Daoy (cell line): ENCODE results near the gene MICAL3. TPM values are rescaled to one million over a fixed set of nuclear protein-coding genes. Genes with fewer than 3 reads are reported as not detected.
A peak's percentile ranks its signal among the peaks of the same experiment; 100 is the strongest.

Experiments
- DNase-seq: peaks from one replicate; pipeline ENCODE4 v3.0.0-alpha.2; 2015; ENCODE audit warnings: low read depth
- total RNA-seq: library from RNA; depleted of rRNA; stranded (reverse); fragments of >200 nt; shearing (Covaris generic); gene quantifications from 2 replicates; pipeline ENCODE4 v1.2.3, GENCODE V29; 2014

The MICAL3 gene
- total RNA-seq, 1 experiment from 2014 or later = 26.2 TPM

- DNase-seq = no peak
These were observed 229.4 kb downstream of the MICAL3 start for GRCh38 chr22:17794726-17795542.

GRCh38 chr22:17792854-17793434 lies 231.4 kb downstream of the MICAL3 start:
- no peak for DNase-seq

GRCh38 chr22:17792299-17792698 lies 232.1 kb downstream of the MICAL3 start:
- DNase-seq = no peak

- no peak for DNase-seq
These were observed 233.2 kb downstream of the MICAL3 start for GRCh38 chr22:17791196-17791595.

- no peak for DNase-seq
These were observed 234.8 kb downstream of the MICAL3 start for GRCh38 chr22:17789379-17790200.

GRCh38 chr22:17788528-17789378 lies 235.6 kb downstream of the MICAL3 start:
- no peak for DNase-seq

GRCh38 chr22:17787716-17788330 lies 236.5 kb downstream of the MICAL3 start:
- no peak for DNase-seq

- no peak for DNase-seq
These were observed 237.1 kb downstream of the MICAL3 start for GRCh38 chr22:17787241-17787640.

- peak; percentile 39 for DNase-seq
These were observed 237.8 kb downstream of the MICAL3 start for GRCh38 chr22:17786435-17787161.

GRCh38 chr22:17785185-17786184 lies 238.9 kb downstream of the MICAL3 start:
- DNase-seq = peak; percentile 68

- no peak for DNase-seq
These were observed 239.6 kb downstream of the MICAL3 start for GRCh38 chr22:17784776-17785175.

GRCh38 chr22:17783773-17784480 lies 240.4 kb downstream of the MICAL3 start:
- no peak for DNase-seq

- no peak for DNase-seq
These were observed 241.0 kb downstream of the MICAL3 start for GRCh38 chr22:17783312-17783711.

GRCh38 chr22:17782621-17783020 lies 241.7 kb downstream of the MICAL3 start:
- DNase-seq = no peak

- DNase-seq = no peak
These were observed 242.2 kb downstream of the MICAL3 start for GRCh38 chr22:17782158-17782557.

- peak; percentile 93 for DNase-seq
These were observed 242.9 kb downstream of the MICAL3 start for GRCh38 chr22:17781319-17782031.

GRCh38 chr22:17780741-17781318 lies 243.5 kb downstream of the MICAL3 start:
- no peak for DNase-seq
